M059J (cell line): ENCODE results near the gene GPS2. TPM values are rescaled to one million over a fixed set of nuclear protein-coding genes. Genes with fewer than 3 reads are reported as not detected.

Experiments used
- DNase-seq: peaks from one replicate; pipeline ENCODE4 v3.0.0-alpha.2; 2012; ENCODE audit warnings: low read depth
- total RNA-seq: library from RNA; depleted of rRNA; stranded (reverse); fragments of >200 nt; shearing (Covaris generic); gene quantifications from 2 replicates; pipeline ENCODE4 v1.2.3, GENCODE V29; 2014

Gene GPS2
- total RNA-seq, 1 experiment from 2014 or later: 94.3 TPM

DNA sequence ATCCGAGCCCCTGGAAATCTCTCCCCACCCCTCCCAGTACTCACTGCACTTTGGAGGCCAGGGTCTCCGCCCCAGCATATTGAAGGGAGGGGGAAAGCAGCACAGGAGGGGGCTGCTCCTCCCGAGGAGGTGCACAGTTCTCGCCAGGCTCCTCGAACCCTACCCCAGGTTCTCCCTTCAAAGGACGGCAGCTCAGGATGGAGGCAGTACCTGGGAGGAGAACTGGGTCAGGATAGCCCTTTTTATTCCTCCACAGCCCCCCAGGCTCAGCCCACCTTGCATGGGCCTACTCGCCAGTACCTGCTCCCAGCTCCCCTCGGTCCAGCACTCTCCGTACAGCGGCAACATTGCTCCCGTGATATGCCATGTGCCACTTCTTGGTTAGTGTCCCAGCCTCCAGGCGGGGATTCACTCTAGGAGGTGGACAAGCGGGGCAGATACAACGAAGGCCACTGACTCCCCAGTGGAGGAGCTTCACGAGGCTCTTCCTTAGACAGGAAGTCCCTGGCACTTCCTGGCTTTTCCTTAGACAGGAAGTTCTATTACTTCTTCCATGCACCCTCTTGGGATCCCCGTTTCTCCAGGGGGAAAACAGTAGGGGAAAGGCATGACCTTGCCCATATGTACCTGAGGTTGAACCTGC is 2.1 kb upstream of the GPS2 start:
- no peak for DNase-seq

DNA sequence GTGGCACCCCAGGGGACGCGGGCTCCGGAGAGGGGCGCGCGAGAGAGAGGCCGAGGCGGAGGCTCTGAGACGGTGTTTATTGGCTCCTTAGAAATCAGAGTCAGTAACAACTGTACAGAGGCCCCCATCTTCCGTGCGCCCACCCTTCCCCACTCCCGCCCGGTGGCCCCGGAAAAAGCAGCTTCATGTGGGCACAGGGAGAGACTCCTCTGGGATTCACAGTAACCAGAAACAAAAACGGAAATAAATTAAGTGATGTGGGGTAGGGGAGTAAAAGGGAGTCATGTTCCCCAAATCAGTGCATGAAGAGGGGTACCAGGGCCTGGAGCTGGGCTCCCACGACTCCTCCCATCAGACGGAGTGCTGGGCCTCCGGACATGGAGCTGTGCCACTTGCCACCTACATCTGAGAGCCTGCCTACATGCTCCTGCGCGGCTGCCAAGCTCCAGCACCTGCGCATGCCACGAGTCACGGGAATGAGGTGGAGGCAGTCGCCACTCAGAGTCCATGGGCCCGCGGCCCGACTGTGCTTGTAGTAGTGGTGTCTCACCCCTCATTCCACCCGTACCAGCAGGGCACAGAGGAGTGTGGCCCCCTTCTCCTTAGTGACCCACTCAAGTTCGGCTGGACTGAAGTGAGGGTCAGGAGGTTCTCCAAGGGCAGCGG is 543 bp upstream of the GPS2 start:
- no peak for DNase-seq

DNA sequence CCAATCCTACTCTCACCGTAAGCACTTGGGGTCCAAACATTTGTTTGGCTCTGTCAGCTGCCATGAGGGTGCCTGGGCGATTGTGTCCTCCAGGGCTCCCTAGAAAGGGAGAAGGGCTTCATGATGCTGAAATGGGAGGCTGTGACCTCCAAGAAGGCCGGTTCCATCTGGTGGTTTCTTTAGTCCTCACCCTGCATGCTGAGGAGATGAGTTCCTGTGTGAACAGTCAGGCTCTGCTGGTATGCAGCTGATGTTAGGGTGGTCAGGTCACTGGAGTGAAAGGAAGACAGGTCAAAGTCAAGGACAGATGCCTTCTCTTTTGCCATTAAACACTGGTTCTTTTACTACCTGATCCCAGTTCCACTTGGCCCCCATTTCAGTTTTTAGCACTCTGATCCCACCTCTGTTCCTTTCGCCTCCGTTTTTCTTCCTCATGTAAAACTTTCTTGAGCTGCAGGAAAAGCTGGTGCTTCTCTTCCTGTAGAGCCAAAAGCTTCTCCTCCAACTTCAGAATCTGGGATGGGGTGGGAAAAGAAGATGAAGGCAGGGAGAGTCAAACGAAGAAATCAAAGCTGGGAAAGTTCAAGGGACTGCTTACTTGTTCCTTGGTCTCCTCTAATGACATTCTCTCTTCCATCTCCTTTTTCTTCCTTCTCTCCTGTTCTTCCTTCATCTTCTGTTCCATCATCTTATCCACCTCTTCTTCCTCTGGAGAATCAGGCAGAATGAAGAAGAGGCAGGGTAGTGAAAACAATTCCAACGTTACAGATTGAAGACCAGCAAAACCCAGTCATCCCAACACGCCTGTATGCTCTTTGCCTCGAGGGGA is 1.1 kb downstream of the GPS2 start:
- peak; percentile 26 for DNase-seq

DNA sequence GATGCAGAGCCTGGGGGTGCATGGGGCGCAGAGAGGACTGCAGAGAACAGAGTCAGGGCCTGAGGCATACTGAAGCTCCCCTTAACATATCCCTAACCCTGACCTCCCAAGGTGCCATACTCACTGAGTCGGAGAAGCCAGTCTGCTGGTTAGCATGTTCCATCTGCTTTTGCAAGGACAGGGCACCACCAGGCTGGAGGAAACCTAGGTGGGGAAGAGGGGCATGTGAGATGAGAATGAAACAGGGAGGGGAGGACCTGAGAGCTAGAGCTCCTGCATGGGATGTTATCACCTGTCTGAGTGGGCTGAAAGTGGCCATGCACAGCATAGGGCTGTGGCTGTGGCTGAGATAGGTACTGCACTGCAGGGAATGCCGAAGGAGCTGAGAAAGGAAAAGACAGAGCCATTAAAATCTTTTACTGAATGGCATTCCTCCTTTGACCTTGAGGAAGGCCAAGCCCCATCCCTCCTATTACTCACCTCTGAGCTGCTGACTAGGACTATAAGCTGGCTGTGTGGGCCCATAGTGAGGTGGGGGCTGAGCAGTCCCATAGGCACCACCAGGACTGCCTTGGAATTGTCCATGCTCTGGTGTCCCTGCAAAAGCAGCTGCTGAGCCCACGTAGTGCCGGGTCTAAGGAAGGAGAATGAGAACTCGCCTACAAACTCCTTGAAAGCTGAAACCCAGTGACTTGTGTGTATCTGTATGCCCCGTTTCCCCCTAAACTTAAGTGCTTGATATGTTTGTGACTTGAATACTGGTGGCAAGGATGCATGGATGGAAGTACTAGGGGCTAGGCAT is 1.9 kb downstream of the GPS2 start:
- peak; percentile 34 for DNase-seq

DNA sequence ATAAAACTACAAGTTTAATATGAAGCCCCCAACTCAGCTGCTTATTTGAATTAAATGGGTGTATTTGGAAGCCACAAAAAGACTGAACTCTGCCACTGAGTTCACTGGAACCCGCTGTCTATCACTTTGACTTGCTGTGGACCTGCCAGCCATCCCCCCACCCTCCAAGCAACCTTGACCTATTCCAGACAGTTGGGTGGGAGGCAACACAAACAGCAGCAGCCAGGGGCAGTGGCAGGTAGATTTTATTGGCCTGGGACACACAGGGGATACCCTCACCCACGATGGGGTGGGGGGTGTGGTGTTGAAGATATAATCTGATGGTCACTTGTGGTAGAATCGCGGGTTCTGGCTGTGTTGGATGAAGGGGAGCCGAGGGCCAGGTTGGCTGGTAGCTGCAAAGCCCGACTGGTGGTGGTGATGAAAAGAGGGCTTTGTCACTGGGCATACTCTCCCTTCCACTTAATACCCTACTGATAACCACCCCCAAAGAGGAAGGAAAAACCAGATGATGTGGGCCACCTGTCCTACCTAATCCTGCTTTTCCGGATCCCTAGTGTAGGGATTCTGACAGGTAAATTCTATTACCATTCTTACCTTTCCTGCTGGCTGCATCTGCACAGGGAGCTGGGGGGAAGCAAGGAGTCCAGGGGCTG is 2.6 kb downstream of the GPS2 start:
- no peak for DNase-seq

DNA sequence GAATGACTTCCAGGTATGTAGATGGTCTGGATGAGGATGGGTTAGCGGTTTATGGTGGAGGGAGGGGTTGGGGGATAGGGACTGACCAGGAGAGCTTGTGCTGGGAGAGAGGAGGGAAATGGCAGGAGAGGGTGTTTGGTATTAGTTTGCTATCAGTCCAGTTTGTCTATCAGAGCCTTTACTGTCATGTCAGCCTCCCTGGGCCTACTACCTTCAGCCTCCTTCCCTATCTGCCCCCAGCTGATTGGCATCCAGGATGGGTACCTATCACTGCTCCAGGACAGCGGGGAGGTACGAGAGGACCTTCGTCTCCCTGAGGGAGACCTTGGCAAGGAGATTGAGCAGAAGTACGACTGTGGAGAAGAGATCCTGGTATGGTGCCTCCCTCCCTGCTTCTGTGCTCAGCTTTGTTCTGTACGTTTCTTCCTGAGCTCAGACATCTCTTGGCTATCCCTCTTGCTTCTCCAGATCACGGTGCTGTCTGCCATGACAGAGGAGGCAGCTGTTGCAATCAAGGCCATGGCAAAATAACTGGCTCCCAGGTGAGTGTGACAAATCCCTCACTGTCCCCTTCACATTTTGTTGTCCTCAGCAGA is 4.0 kb downstream of the GPS2 start:
- DNase-seq: no peak

DNA sequence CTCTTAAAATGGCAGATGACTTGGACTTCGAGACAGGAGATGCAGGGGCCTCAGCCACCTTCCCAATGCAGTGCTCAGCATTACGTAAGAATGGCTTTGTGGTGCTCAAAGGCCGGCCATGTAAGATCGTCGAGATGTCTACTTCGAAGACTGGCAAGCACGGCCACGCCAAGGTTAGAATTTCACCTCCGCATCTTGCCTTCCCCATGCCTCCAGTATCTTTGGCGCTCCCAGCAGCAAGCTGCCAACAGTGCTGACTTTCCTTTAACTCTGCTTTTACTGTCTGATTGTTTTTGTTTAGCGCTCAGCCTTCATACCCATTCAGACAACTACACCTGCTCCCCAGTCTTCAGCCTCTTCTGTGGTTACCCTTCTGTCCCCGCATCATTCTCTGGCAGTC is 5.5 kb downstream of the GPS2 start:
- no peak for DNase-seq

DNA sequence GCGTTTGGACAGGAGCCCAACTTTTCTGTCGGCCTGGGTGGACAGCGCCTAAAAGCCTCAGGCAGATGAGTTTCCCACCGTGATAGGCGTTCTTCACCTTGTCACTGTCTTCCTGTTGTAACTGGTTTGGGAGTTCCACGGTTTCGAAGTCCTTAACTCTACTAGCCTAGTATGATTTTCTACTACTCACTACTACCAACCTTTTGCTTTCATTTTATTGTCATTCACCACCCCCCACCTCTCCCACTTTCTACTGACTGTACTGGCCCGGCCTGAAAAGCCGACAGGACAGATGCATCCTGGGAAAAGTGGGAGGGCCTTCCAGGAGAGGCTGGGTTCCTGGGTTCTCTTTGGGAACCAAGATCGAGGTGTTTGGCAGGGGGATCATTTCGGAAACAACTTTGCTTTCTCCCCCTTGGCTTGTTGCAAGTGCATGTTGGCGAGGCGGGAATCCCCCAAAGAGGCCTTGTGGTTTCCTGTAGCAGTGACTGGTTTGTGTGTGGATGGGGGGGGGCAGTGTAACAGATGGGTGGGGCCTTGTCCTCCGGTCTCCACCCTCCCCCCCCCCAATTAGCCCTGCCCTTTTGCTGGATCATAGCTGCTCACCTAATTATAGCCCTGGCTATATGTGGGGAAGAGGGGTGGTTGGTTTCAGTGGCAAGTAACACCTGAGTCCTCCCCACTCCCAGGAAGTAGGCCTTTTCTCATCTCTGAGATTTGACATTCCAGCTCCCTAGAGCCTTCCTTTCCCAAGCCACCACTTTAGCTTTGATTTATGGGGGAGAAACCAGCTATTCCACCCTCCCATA is 6.3 kb downstream of the GPS2 start:
- DNase-seq: peak; percentile 85

DNA sequence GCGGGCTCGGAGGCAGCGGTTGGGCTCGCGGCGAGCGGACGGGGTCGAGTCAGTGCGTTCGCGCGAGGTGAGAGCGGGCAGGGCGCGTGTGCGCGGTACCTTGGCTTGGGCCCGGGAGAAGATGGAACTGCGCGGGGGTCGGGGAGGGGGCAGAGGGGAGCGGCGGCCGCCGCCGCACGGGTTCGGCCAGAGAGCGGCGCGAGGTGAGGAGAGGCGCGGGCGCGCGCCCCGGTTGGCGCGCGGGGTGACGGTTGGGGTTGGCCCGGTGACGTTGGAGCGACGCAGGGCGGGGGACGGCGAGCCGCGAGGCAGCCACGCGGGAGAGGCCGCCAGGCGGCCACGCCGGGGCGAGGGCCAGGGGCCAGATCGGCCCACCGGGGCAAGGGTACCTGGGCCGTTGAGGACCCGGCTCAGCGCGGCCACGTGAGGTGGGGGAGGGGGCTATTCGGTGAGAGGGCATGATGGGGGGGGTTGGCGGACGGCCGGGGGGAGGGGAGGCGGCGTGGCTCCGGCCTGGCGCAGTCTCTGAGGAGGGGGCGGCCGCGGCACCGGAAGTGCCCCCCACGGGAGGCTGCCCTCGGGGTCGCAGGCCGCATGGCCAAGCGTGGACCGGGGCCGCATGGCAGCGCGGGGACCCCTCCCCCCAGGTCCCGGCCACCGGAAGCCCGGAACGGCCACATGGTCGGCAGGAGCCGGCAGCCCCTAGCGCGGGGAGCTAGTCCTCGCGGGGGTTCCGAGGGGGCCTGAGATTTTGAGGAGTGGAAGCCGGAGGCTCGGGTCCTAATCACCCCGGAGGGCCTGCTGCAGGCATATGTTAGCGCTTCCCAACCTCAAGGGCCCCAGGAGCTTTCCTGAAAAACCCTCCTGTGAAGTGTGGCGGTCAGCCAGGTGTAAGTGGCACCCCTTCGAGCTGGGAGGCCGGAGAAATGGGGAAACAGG is 7.2 kb downstream of the GPS2 start:
- peak; percentile 22 for DNase-seq

DNA sequence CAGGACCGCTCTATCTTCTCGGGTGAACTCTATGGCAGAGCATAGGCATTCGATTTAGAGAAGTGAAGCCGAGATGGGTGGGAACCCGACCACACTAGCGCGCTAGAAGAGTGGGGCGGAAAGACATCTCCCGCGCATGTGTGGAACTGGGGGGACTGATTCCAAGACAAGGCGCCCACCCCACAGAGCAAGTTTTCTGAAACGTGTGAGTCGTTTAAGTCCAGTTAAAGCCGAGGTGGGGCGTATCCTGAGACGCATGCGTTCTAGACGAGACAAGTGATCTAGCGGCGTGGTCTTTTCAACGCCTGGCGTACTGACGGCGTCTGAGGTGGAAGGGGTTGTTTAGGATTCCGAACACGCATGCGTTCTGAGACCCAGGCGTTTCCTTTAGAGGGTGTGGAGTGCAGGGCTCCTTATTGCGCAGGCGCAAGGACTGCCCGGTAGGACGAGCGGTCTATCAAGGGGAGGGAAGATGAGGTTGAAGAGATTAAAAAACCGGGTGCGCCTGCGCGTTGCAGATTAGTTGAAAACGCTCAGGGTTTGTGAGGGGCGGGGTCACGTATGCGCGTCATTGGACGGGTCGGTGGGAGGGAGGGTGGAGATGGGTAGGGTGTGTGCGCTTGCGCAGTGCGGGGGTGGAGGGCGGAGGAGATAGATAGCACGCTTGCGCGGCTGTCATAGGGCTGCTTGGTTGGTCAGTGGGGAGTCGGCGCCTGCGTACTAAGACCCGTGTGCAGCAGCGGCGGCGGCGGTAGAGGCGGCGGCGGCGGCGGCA is 8.1 kb downstream of the GPS2 start, which contains the start of gene EIF5A:
TSS of gene EIF5A (plus strand) at position 718 of the 775 bp plus-strand sequence. CDS start 2,008 bp downstream, outside the sequence.
- DNase-seq: peak; percentile 100

DNA sequence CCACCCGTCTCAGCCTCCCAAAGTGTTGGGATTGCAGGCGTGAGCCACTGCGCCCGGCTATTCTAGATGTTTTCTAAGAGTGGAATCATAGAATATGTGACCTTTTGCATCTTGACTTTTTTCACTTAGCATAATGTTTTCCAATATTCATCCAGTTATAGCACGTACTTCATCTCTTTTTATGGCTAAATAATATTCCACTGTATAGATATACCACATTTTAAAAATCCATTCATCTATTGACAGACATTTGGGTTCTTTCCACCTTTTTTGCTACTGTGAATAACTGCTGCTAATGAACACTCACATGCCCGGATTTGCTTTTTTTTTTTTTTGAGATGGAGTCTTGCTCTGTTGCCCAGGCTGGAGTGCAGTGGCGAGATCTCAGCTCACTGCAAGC is 11.0 kb downstream of the GPS2 start:
- no peak for DNase-seq

DNA sequence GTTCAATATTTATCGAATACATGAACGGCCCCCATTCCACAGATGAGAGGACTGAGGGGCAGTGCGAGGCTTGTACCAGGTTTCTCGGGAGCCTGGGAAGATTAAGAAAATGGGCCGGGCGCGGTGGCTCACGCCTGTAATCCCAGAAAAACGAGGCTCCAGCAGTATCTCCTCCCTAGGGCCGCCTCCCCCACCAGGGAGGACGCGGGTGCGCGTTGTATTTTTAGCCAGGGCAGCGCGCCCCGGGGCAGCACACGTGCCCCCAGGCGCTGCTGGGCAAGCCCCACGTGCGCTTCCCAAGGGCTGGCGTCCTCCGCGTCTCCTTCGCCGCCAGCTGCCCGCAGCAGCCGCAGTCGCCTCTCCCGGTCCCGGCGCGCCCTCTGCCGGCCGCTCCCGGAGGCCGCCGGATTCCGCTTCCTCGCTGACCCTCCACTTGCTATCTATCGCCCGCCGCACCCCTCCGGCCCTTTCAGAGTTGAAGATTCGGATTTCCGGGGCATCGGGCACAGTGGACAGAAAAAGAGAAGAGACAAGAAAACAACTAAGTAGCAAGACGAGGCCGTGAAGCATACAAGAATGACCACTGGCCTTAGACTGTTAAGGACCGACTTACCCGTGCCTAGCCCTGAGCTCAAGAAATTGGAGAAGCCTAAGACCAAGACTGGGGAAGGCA is 18.8 kb downstream of the GPS2 start:
- DNase-seq: peak; percentile 73

DNA sequence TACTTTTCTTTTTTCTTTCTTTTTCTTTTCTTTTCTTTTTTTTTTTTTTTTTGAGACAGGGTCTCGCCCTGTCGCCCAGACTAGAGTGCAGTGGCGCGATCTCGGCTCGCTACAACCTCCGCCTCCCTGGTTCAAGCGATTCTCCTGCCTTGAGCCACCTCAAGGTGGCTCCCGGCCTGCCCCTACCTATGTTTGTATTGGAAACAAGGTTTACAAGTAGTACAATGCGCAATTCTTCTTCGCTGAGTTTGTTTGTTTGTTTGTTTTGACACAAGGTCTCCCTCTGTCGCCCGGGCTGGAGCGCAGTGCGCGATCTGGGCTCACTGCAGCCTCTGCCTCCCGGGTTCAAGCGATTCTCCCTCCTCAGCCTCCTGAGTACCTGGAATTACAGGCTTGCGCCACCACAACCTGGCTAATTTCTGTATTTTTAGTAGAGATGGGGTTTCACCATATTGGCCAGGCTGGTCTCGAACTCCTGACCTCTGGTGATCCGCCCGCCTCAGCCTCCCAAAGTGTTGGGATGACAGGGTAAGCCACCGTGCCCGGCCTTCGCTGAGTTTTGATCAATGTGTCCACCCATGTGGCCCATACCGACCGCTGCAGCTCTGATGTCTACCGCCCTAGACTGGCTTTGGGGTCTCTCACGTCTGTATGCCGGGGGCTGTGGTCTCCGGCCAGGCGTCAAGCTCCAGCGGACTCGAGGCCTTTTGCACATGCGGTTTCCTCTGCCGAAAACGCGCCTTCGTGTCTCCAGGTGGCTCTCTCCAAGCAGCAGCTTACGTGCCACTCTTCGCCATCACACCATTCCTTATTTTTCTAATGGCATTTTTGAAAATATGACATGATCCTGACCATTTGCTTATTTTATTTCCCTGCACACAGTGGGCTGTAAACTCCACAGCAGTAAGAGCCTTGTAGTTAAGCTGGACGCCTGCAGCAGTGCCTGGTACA is 19.7 kb downstream of the GPS2 start:
- DNase-seq: no peak

DNA sequence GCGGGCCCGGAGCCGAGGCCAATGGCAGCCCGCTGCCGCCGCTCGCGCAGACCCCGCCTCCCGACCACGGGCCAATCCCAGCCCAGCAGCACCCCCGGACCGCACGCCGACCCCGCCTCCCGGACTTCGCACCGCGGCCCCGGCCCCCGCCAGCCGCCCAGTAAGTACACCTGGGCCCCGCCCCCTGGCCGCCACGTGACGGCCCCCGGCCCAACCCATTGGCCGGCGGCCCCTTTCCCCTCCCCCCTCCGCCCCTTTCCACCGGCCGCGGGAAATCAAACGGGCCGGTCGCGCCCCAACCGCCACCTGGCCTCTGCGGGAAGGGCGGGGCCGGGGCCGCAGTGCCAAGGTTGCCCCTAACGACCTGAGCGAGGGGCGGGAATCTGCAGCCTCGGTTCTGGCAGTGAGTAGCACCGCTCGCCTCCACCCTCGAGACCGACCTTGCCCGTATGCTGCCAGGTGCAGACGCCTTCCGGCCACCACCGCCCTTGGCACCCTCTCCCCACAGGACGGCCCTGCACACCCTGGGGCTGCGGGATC is 20.5 kb downstream of the GPS2 start, which contains the start of gene YBX2:
TSS of gene YBX2 (minus strand) at position 26 of the 540 bp plus-strand sequence. CDS start 139 bp downstream, outside the sequence.
- DNase-seq: peak; percentile 66

DNA sequence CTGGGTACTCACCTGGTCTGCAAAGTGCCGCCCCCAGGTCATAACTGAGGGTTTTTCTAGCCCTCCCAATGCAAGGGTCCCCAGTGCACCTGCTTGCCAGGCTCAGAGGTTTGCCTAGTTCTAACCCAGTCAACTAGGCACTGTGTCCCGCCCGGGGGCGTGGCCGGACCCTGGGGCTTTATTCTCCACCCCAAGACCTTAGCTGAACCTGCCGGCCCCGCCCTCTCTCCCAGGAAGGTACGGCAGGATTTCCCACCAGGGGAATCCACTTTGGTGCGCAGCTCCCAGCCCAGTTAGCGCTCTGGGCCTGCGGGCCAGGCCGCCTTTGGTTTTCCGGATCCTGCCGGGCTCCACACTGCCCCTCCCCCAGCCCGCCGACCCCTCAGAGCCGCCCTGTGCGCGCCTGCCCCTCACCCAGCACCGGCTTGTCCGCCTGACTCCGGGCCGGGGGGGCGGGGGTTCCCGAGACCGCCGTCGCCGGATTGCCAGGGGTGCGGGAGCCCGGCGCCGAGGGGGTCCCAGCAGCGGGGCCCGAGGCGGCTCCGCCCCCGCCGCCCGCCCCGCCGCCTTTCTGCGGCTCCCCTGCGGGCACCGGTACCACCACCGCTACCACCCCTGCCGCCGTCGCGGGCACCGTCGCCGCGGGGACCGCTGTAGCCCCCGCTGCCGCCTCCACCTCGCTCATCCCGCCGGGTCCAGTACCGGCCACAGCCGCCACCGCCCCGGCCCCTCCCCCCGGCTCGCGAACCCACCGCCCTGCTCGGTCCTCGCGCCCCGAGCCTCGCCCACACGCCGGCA is 21.1 kb downstream of the GPS2 start:
- DNase-seq: no peak
